Thoracic aorta (tissue), 2 donors: ENCODE measurements around the gene TTC39B. TPM values are rescaled to one million over a fixed set of nuclear protein-coding genes. Genes with fewer than 3 reads are reported as not detected.

ENCODE experiments used
- ATAC-seq: fragments of 150-250 bp; one replicate; pipeline ENCODE4 v1.8.0; 2017; ENCODE audit warnings: low read depth; ENCODE audit not compliant: insufficient number of reproducible peaks, low FRiP score
- DNase-seq: peaks from one replicate; pipeline ENCODE4 v3.0.0-alpha.2; 2020; ENCODE audit warnings: low spot score
- H3K27ac ChIP-seq, 2 donors: fragments of 200-600 bp; sonication (generic); 1 replicate in 1 of 2; 2 replicates in 1 of 2; pipeline ENCODE4 v1.5.1; 2016; ENCODE audit warnings: mild to moderate bottlenecking in 2 of 2, moderate library complexity in 2 of 2
- H3K27me3 ChIP-seq: fragments of 200-600 bp; sonication (generic); replicated peaks from 2 replicates; pipeline ENCODE4 v1.6.0; 2016; ENCODE audit warnings: mild to moderate bottlenecking; ENCODE audit not compliant: insufficient read depth
- H3K36me3 ChIP-seq: fragments of 200-600 bp; sonication (generic); one replicate; pipeline ENCODE4 v1.5.1; 2016
- H3K4me1 ChIP-seq, 2 donors: fragments of 200-600 bp; sonication (generic); 1 replicate in 1 of 2; 2 replicates in 1 of 2; pipeline versions ENCODE4 v1.5.1 to v1.6.0; 2016; ENCODE audit warnings: low read depth in 2 of 2, mild to moderate bottlenecking in 1 of 2; ENCODE audit not compliant: control insufficient read depth in 1 of 2
- H3K4me3 ChIP-seq: fragments of 200-600 bp; sonication (generic); 2 replicates; pipeline ENCODE4 v1.5.1; 2016; ENCODE audit warnings: mild to moderate bottlenecking
- H3K9me3 ChIP-seq: fragments of 200-600 bp; sonication (generic); 2 replicates; pipeline ENCODE4 v1.5.1; 2016
- total RNA-seq, 2 donors: library from RNA; depleted of rRNA; stranded (reverse); fragments of >200 nt; gene quantifications; one replicate each; pipeline versions ENCODE4 v1.1.0 to v1.2.3, GENCODE V29; 2016
- TF ChIP-seq, protein P1 (sequence below): fragments of 200-600 bp; sonication (generic); IDR thresholded peaks from one replicate; pipeline ENCODE4 v1.5.1; 2019; ENCODE audit warnings: antibody characterized with exemption

TTC39B gene
- total RNA-seq, 2 donors from 2014 or later: 24.2 to 46.7 TPM

DNA sequence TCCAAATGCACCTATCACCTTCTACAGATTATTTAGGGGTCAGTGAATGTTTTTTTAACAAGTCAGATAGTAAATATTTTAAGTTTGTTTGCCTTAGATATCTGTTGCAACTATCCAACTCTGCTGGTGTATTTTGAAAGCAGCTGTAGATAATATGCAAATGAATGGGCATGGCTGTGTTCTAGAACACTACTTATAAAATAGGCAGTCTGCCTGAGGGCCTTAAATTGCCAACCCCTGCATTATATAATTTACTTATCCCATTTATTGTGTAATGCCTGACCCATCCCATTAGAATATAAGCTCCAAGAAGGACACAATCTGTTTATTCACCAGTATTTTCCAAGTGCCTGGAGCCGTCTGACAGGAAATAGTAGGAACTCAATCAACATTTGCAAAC is 149.0 kb downstream of the TTC39B start:
- DNase-seq: no peak
- Histone ChIP-seq H3K4me1 (peaks cover 38 to 70% of the 10 kb centered on the region in 2 donors), H3K27ac (peak overlapping the region; percentile 87 to 90), H3K36me3 (no peaks in the 10 kb centered on the region), H3K4me3 (no peak overlapping the region), H3K27me3 (no peaks in the 10 kb centered on the region), H3K9me3 (no peaks in the 10 kb centered on the region)
- TF ChIP-seq, protein P1, sequence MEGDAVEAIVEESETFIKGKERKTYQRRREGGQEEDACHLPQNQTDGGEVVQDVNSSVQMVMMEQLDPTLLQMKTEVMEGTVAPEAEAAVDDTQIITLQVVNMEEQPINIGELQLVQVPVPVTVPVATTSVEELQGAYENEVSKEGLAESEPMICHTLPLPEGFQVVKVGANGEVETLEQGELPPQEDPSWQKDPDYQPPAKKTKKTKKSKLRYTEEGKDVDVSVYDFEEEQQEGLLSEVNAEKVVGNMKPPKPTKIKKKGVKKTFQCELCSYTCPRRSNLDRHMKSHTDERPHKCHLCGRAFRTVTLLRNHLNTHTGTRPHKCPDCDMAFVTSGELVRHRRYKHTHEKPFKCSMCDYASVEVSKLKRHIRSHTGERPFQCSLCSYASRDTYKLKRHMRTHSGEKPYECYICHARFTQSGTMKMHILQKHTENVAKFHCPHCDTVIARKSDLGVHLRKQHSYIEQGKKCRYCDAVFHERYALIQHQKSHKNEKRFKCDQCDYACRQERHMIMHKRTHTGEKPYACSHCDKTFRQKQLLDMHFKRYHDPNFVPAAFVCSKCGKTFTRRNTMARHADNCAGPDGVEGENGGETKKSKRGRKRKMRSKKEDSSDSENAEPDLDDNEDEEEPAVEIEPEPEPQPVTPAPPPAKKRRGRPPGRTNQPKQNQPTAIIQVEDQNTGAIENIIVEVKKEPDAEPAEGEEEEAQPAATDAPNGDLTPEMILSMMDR: no peak
- ATAC-seq: no peak

DNA sequence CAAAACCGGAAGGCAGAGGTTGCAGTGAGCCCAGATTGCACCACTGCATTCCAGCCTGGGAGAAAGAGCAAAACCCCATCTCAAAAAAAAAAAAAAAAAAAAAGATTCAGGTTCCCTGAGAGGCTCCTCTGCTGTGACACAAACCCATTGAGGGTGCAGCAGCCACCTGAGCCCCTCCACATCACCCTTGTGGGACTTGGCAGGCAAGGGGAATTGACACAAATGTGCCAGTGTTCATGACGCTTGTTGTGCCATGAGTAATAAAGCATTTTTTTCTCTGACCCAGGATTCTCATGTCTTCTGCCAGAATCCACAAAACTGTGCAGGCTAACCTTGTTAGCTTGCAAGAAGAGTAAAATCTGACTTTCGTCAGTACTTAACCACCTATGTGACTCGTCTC is 149.6 kb downstream of the TTC39B start:
- Histone ChIP-seq H3K27me3 (no peaks in the 10 kb centered on the region), H3K9me3 (no peaks in the 10 kb centered on the region), H3K27ac (peak overlapping the region; percentile 87 to 90), H3K4me3 (no peak overlapping the region), H3K4me1 (peaks cover 38 to 77% of the 10 kb centered on the region in 2 donors), H3K36me3 (no peaks in the 10 kb centered on the region)
- peak; percentile 61 for ATAC-seq
- TF ChIP-seq, protein P1: no peak
- peak; percentile 21 for DNase-seq

DNA sequence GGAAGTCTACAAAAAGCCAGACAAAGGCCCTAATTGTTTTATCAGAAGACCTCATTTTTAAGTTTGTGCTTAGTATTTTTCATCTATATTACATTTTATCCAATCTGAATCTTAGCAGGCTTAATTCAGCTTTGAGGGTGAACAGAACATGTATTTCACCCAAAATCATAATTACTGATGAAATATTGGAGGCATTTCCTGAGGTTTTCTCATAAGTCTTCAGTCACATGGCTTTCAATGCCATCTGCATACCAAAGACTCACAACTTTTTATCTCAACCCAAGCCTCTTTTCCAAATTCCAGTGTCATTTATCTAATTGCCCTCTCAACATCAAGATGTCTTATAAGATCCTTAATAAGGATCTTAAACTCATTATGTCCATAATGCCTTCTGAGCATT is 150.8 kb downstream of the TTC39B start:
- Histone ChIP-seq H3K4me3 (no peak overlapping the region), H3K4me1 (peaks cover 43 to 87% of the 10 kb centered on the region in 2 donors), H3K27ac (peak overlapping the region; percentile 87 to 90), H3K9me3 (no peaks in the 10 kb centered on the region), H3K27me3 (no peaks in the 10 kb centered on the region), H3K36me3 (no peaks in the 10 kb centered on the region)
- no peak for DNase-seq
- no peak for ATAC-seq
- TF ChIP-seq, protein P1: no peak

DNA sequence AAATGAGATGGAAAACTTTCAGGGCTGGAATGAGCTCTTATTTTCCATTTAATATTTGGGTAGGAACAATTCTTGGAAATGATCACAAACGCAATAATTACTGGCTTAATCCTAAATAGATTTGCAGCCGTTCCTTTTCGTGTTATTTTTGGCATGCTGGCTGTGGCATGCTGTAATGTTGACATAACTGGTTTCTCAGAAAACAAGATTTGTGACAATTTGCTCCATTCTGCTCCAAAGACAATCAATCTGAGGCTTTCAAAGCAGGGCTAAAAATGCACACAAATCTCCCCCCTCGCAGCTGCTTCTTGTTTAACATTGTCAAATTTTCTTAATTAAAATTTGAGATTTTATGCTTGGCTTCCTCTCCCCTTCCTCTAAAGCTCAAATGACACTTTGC is 151.2 kb downstream of the TTC39B start:
- H3K36me3 ChIP-seq: no peaks in the 10 kb centered on the region
- DNase-seq (no peak), ATAC-seq (peak; percentile 26)
- H3K27ac ChIP-seq: peak overlapping the region; percentile 87 to 90
- TF ChIP-seq, protein P1: no peak
- no peaks in the 10 kb centered on the region for H3K27me3 ChIP-seq
- no peak overlapping the region for H3K4me3 ChIP-seq
- H3K9me3 ChIP-seq: no peaks in the 10 kb centered on the region
- peaks cover 43 to 91% of the 10 kb centered on the region in 2 donors for H3K4me1 ChIP-seq

DNA sequence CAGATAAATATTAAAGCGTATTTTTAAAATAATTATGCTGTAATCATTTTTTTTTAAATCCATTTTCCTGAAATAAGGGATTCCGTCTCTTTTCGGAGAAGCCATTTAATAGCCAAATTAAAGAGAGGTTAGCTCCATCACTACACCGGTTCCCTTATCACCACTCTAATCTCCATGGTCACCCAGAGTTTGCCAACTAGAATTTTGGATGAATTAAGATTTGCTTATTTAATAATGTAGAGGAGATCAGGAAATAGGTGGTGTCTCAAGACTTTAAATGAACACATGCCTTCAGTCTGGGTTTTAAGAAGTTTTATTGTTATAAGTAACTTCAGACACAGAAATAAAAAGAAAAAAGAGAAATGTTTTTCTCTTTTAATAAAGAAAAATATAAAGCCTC is 151.7 kb downstream of the TTC39B start:
- H3K4me1 ChIP-seq: peaks cover 46 to 89% of the 10 kb centered on the region in 2 donors
- no peaks in the 10 kb centered on the region for H3K36me3 ChIP-seq
- H3K9me3 ChIP-seq: no peaks in the 10 kb centered on the region
- TF ChIP-seq, protein P1: no peak
- no peak for DNase-seq
- peak overlapping the region; percentile 18 for H3K4me3 ChIP-seq
- H3K27ac ChIP-seq: peak overlapping the region; percentile 87 to 90
- no peak for ATAC-seq
- H3K27me3 ChIP-seq: no peaks in the 10 kb centered on the region
